K562 (cell line): ENCODE data around the gene FGF11. TPM values are rescaled to one million over a fixed set of nuclear protein-coding genes. Genes with fewer than 3 reads are reported as not detected.
A peak's percentile ranks its signal among the peaks of the same experiment; 100 is the strongest.

ENCODE experiments used
- ATAC-seq: fragments of 200-7000 bp; cut with Tn5 transposase; 3 replicates; pipeline ENCODE4 v1.9.1; 2020; ENCODE audit warnings: moderate library complexity
- BruUV-seq: library from RNA; stranded (reverse); fragments of 400-500 nt; replicated peaks from 2 replicates; lab custom pipeline; 2021; lab: Mats Ljungman, UMichigan
- CTCF ChIA-PET: fragments of 300-600 bp; formaldehyde crosslinking; extraction: SDS; loops from one replicate; lab custom pipeline; 2021; ENCODE audit warnings: low intra/inter-chr PET ratio; lab: Yijun Ruan, JAX
- POLR2A ChIA-PET: fragments of 300-600, 350-650 bp; sonication (Branson Sonifier 250); formaldehyde crosslinking; extraction: SDS; loops from one replicate; lab custom pipeline; 2021; ENCODE audit warnings: antibody characterized with exemption, inconsistent platforms; lab: Yijun Ruan, JAX
- DNase-seq, 4 experiments: peaks; one replicate each; pipeline versions ENCODE4 v3.0.0 to v3.0.0-alpha.2; 2011 to 2018; ENCODE audit warnings: low spot score in 3 of 4, mixed read lengths in 3 of 4; ENCODE audit errors: extremely low read depth in 1 of 4
- FAIRE-seq: peaks from 2 replicates; lab custom pipeline; 2011; peaks lifted over from hg19 to GRCh38; lab: Jason Lieb, UNC
- H2AFZ ChIP-seq: 2 replicates; pipeline ENCODE4 v1.6.0; 2011; ENCODE audit warnings: low read depth, low read length, control low read depth, inconsistent platforms
- H3K27ac ChIP-seq: fragments of 200-600 bp; 3 replicates; pipeline ENCODE4 v1.8.0; 2011; ENCODE audit warnings: low read depth, mild to moderate bottlenecking, control low read depth, inconsistent platforms, low read length, moderate library complexity, mixed read lengths; ENCODE audit errors: extremely low read depth
- H3K27me3 ChIP-seq, 2 experiments: fragments of 300-600 bp in 1 of 2; 2 replicates in 1 of 2; 3 replicates in 1 of 2; pipeline versions ENCODE4 v1.6.0 to v1.8.0; 2011; ENCODE audit warnings: inconsistent platforms in 2 of 2, low read length in 2 of 2, mild to moderate bottlenecking in 1 of 2, mixed read lengths in 1 of 2, moderate library complexity in 1 of 2; ENCODE audit not compliant: control insufficient read depth in 2 of 2, insufficient read depth in 2 of 2
- H3K36me3 ChIP-seq: fragments of 300-600 bp; 3 replicates; pipeline ENCODE4 v1.8.0; 2011; ENCODE audit warnings: mild to moderate bottlenecking, low read length, inconsistent platforms; ENCODE audit not compliant: control insufficient read depth, insufficient read depth
- H3K4me1 ChIP-seq, 2 experiments: fragments of 200-600 bp in 1 of 2; replicated peaks in 1 of 2; 2 replicates in 1 of 2; 3 replicates in 1 of 2; pipeline versions ENCODE4 v1.5.1 to v1.8.0; 2011; ENCODE audit warnings: inconsistent platforms in 2 of 2, low read length in 2 of 2, mild to moderate bottlenecking in 1 of 2, mixed read lengths in 1 of 2, moderate library complexity in 1 of 2; ENCODE audit not compliant: control insufficient read depth in 2 of 2, insufficient read depth in 2 of 2
- H3K4me2 ChIP-seq: 2 replicates; pipeline ENCODE4 v1.6.1; 2011; ENCODE audit warnings: low read length, control low read depth, inconsistent platforms, mixed read lengths; ENCODE audit not compliant: insufficient read depth
- H3K4me3 ChIP-seq: fragments of 200-600 bp; sonication (generic), shearing (Covaris generic); 2 replicates; pipeline ENCODE4 v1.5.1; 2016; ENCODE audit warnings: control low read depth, inconsistent platforms
- H3K79me2 ChIP-seq: fragments of 200-600 bp; 3 replicates; pipeline ENCODE4 v1.8.0; 2011; ENCODE audit warnings: low read length, inconsistent platforms; ENCODE audit not compliant: control insufficient read depth, insufficient read depth
- H3K9ac ChIP-seq, 2 experiments: 2 replicates each; pipeline versions ENCODE4 v1.6.0 to v1.6.1; 2011; ENCODE audit warnings: low read depth in 2 of 2, low read length in 2 of 2, control low read depth in 1 of 2, inconsistent platforms in 1 of 2, mild to moderate bottlenecking in 1 of 2, mixed read lengths in 1 of 2; ENCODE audit not compliant: insufficient read depth in 1 of 2
- H3K9me1 ChIP-seq: one replicate; pipeline ENCODE4 v1.6.0; 2011; ENCODE audit warnings: inconsistent platforms, mild to moderate bottlenecking, low read length, moderate library complexity; ENCODE audit not compliant: control insufficient read depth, insufficient read depth
- H3K9me3 ChIP-seq: replicated peaks from 2 replicates; pipeline ENCODE4 v1.5.1; 2011; ENCODE audit warnings: low read depth, low read length, inconsistent platforms; ENCODE audit not compliant: control insufficient read depth, insufficient read depth
- H4K20me1 ChIP-seq: replicated peaks from 2 replicates; pipeline ENCODE4 v1.6.1; 2011; ENCODE audit warnings: low read length, inconsistent platforms, mixed read lengths; ENCODE audit not compliant: control insufficient read depth, insufficient read depth
- BRD9 ChIP-seq: fragments of 450-650 bp; IDR thresholded peaks from 2 replicates; pipeline ENCODE4 v1.6.1; 2018; ENCODE audit warnings: low read depth; ENCODE audit not compliant: partially characterized antibody
- E2F5 ChIP-seq: sonication (generic); formaldehyde crosslinking; IDR thresholded peaks from 2 replicates; pipeline ENCODE4 v1.8.0; 2022; ENCODE audit warnings: mild to moderate bottlenecking, missing genetic modification reagents
- EP400 ChIP-seq: fragments of 450-650 bp; IDR thresholded peaks from 2 replicates; pipeline ENCODE4 v1.6.1; 2017; ENCODE audit warnings: antibody characterized with exemption, mild to moderate bottlenecking, moderate library complexity
- SIRT6 ChIP-seq: IDR thresholded peaks from one replicate; pipeline ENCODE4 v1.6.1; 2012; ENCODE audit warnings: low read depth, mild to moderate bottlenecking, control low read depth, inconsistent platforms, low read length, moderate library complexity
- SREBF2 ChIP-seq: sonication (generic); formaldehyde crosslinking; IDR thresholded peaks from 2 replicates; pipeline ENCODE4 v1.4.0; 2020; ENCODE audit warnings: mild to moderate bottlenecking, missing genetic modification reagents
- ZNF175 ChIP-seq: fragments of 200-800 bp; sonication (Bioruptor generic); IDR thresholded peaks from 2 replicates; pipeline ENCODE4 v1.6.1; 2016; ENCODE audit warnings: low read depth, mild to moderate bottlenecking, missing genetic modification characterization, missing compliant biosample characterization
- ZNF436 ChIP-seq: fragments of 250-450, 450-650 bp; sonication (Bioruptor Pico); formaldehyde crosslinking; IDR thresholded peaks from 2 replicates; pipeline ENCODE4 v1.7.0; 2020; ENCODE audit warnings: mild to moderate bottlenecking
- WGBS: fragments of 100-300 bp; shearing (Covaris generic); methylation state at CpG from one replicate; pipeline ENCODE4 v1.1.6; 2016; ENCODE audit warnings: low coverage, mixed read lengths; ENCODE audit not compliant: insufficient coverage; ENCODE audit errors: missing lambda C conversion rate; 5-methylcytosine and 5-hydroxymethylcytosine counted together
- in situ Hi-C: fragments of 300-500 bp; cut with MboI; formaldehyde crosslinking; loops from 4 replicates; pipeline ENCODE4 v1.15.0; 2018; ENCODE audit warnings: inconsistent platforms, mixed read lengths
- intact Hi-C: fragments of 100-400 bp; cut with micrococcal nuclease; formaldehyde crosslinking; loops from 2 replicates; pipeline ENCODE4 v1.14.2; 2022
- polyA plus RNA-seq, 8 experiments: library from polyadenylated mRNA; depleted of rRNA in 4 of 8; stranded (reverse) in 5 of 8; unstranded in 3 of 8; fragments of >200 nt; fragmentation: Nextera tagmentation in 2 of 8; fragmentation: Illumina TruSeq in 1 of 8; extraction: Ambion mirVana in 2 of 8; extraction: Trizol in 1 of 8; gene quantifications; 2 replicates each; pipeline versions ENCODE4 v1.2.1 to v1.2.3, GENCODE V29; 2011 to 2014; ENCODE audit warnings: inconsistent platforms in 1 of 8, missing spikeins in 1 of 8
- total RNA-seq, 7 experiments: library from RNA; depleted of rRNA in 6 of 7; stranded (reverse); fragments of >200 nt in 6 of 7; fragmentation: Illumina TruSeq in 2 of 7; extraction: Trizol in 2 of 7; gene quantifications; 2 replicates each; pipeline versions ENCODE4 v1.2.1 to v1.2.3, GENCODE V29; 2011 to 2021; ENCODE audit warnings: low replicate concordance in 1 of 7

Gene FGF11
- total and polyA plus RNA-seq, 9 of the 15 experiments (the other 6 are each of a cell fraction or from before 2014, with no cell fraction given), result 1.2 to 7.5 (median 3.0) TPM

GRCh38 chr17:7423679-7424078 is 15.6 kb upstream of the FGF11 start:
- H4K20me1 ChIP-seq, result no peaks in the 10 kb centered on the region
- no peaks in the 10 kb centered on the region for H3K9me1 ChIP-seq
- peak; percentile 44 for FAIRE-seq
- H3K9me3 ChIP-seq, result no peaks in the 10 kb centered on the region
- H3K4me2 ChIP-seq, result no peak overlapping the region
- CTCF ChIA-PET, result no interaction called here
- POLR2A ChIA-PET, result interaction anchor here (0.5 to 0.8 kb wide), 2 partner anchors 16 to 402 kb away, joined by 3 to 4 read pairs; partner anchors contain the start of gene NLGN2
- DNase-seq, result no peak
- H3K36me3 ChIP-seq, result no peaks in the 10 kb centered on the region
- in situ Hi-C loops, result no loop called here
- H2AFZ ChIP-seq, result no peak overlapping the region
- BruUV-seq, result no TSS peak
- WGBS, result 34% methylated on average over 4 of the region's 4 CpGs
- no peak overlapping the region for H3K4me3 ChIP-seq
- no peaks in the 10 kb centered on the region for H3K27me3 ChIP-seq
- H3K9ac ChIP-seq, result no peak overlapping the region; a peak in 1 of 4 replicates
- TF ChIP-seq E2F5 (CRISPR knock-in tag), result no peak
- H3K79me2 ChIP-seq, result no peaks in the 10 kb centered on the region
- H3K27ac ChIP-seq, result no peak overlapping the region
- intact Hi-C loops, result no loop called here
- peaks cover 0 to 18% of the 10 kb centered on the region in 2 experiments; a peak in 2 of 5 replicates for H3K4me1 ChIP-seq
- no peak for ATAC-seq

- no peaks in the 10 kb centered on the region for H3K79me2 ChIP-seq
- intact Hi-C loops, result no loop called here
- CTCF ChIA-PET, result no interaction called here
- no TSS peak for BruUV-seq
- no peak for TF ChIP-seq ZNF436 (CRISPR knock-in tag)
- no peak for TF ChIP-seq BRD9
- no peak for TF ChIP-seq SIRT6
- TF ChIP-seq ZNF175 (CRISPR knock-in tag), result no peak
- no peak for TF ChIP-seq EP400
- TF ChIP-seq SREBF2 (CRISPR knock-in tag), result no peak
- FAIRE-seq (no peak), DNase-seq (no peak), ATAC-seq (no peak)
- no peak within 1 kb of the TSS for H3K27ac ChIP-seq
- no peak within 1 kb of the TSS for H3K4me2 ChIP-seq
- no peaks in the 10 kb centered on the region for H3K36me3 ChIP-seq
- in situ Hi-C loops, result no loop called here
- H3K9me3 ChIP-seq, result no peaks in the 10 kb centered on the region
- H3K9me1 ChIP-seq, result no peaks in the 10 kb centered on the region
- POLR2A ChIA-PET, result interaction anchor here (0.6 to 1.8 kb wide), 2 partner anchors 10 to 51 kb away, joined by 3 to 8 read pairs; partner anchors contain the start of gene TMEM102
- H3K4me3 ChIP-seq, result no peak within 1 kb of the TSS
- 13% methylated on average over 5 of the region's 7 CpGs for WGBS
- peaks cover 0 to 14% of the 10 kb centered on the region in 2 experiments; a peak in 2 of 5 replicates for H3K4me1 ChIP-seq
- H2AFZ ChIP-seq, result no peak within 1 kb of the TSS
- H3K9ac ChIP-seq, result peak within 1 kb of the TSS in 1 of 2 experiments; percentile 17; a peak in 1 of 4 replicates
- H4K20me1 ChIP-seq, result no peaks in the 10 kb centered on the region
- H3K27me3 ChIP-seq, result no peaks in the 10 kb centered on the region
These were observed 14.0 kb upstream of the FGF11 start, which contains the start of gene SPEM2 for GRCh38 chr17:7425316-7425715. TSS of gene SPEM2 (plus strand) at chr17:7425616. CDS start at chr17:7425689, 73 bp downstream.
